Endothelial cell (in vitro differentiated cells): ENCODE measurements around the gene MTMR3. TPM values are rescaled to one million over a fixed set of nuclear protein-coding genes. Genes with fewer than 3 reads are reported as not detected.
A peak's percentile ranks its signal among the peaks of the same experiment; 100 is the strongest.

Source experiments
- DNase-seq: peaks from one replicate; pipeline ENCODE4 v3.0.0; 2021; ENCODE audit warnings: low spot score
- H3K27ac Mint-ChIP-seq: one replicate; pipeline ENCODE4 v1.8.0; 2021; ENCODE audit warnings: mixed read lengths, inconsistent platforms; ENCODE audit not compliant: unreplicated experiment
- H3K27me3 Mint-ChIP-seq: one replicate; pipeline ENCODE4 v1.8.0; 2021; ENCODE audit warnings: mild to moderate bottlenecking, moderate library complexity, mixed read lengths, inconsistent platforms; ENCODE audit not compliant: unreplicated experiment
- H3K36me3 Mint-ChIP-seq: one replicate; pipeline ENCODE4 v1.8.0; 2021; ENCODE audit warnings: mild to moderate bottlenecking, low read depth, mixed read lengths, inconsistent platforms; ENCODE audit not compliant: unreplicated experiment
- H3K4me1 Mint-ChIP-seq: one replicate; pipeline ENCODE4 v1.8.0; 2021; ENCODE audit warnings: mild to moderate bottlenecking, mixed read lengths, inconsistent platforms; ENCODE audit not compliant: unreplicated experiment
- H3K4me3 Mint-ChIP-seq: one replicate; pipeline ENCODE4 v1.8.0; 2021; ENCODE audit warnings: mild to moderate bottlenecking, mixed read lengths, inconsistent platforms; ENCODE audit not compliant: unreplicated experiment
- H3K9me3 Mint-ChIP-seq: one replicate; pipeline ENCODE4 v1.8.0; 2021; ENCODE audit warnings: mixed read lengths, inconsistent platforms; ENCODE audit not compliant: unreplicated experiment
- total RNA-seq: library from RNA; stranded (reverse); fragmentation: NEBNext Ultra II Directional; extraction: Animal tissue kit (Norgen Biotek cat#: 25700); gene quantifications from one replicate; pipeline ENCODE4 v1.2.1, GENCODE V29; 2021; ENCODE audit not compliant: unreplicated experiment
- TF ChIP-seq, protein P1 (sequence below): fragments of 200-600 bp; sonication (generic); IDR thresholded peaks from one replicate; pipeline ENCODE4 v1.5.0; 2021; ENCODE audit warnings: antibody characterized with exemption; ENCODE audit not compliant: unreplicated experiment

MTMR3 gene
- total RNA-seq, 1 donor from 2014 or later = 39.1 TPM

DNA sequence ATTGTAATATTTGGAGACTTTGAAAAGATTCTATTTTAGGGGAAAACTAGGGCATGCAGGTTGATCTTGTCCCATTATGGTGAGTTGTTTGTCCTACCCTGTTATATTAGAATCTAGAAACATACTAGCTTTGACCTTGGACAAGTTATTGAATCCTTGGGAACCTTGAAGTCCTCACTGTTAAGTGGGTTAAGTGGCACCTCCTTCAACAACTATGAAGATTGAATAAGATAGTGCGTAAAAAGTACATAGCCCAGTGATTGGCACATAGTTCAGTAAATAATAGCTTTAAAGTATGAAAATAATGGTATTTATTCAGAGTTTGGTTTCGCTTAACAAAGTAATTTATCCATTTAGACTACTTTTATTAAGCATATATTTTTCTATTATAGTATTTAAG is 51.6 kb downstream of the MTMR3 start:
- Mint-ChIP-seq H3K4me1 (peaks cover 4% of the 10 kb centered on the region), H3K36me3 (no peaks in the 10 kb centered on the region), H3K4me3 (no peak overlapping the region), H3K27me3 (no peaks in the 10 kb centered on the region), H3K9me3 (no peaks in the 10 kb centered on the region), H3K27ac (no peak overlapping the region)
- no peak for DNase-seq
- TF ChIP-seq, protein P1, sequence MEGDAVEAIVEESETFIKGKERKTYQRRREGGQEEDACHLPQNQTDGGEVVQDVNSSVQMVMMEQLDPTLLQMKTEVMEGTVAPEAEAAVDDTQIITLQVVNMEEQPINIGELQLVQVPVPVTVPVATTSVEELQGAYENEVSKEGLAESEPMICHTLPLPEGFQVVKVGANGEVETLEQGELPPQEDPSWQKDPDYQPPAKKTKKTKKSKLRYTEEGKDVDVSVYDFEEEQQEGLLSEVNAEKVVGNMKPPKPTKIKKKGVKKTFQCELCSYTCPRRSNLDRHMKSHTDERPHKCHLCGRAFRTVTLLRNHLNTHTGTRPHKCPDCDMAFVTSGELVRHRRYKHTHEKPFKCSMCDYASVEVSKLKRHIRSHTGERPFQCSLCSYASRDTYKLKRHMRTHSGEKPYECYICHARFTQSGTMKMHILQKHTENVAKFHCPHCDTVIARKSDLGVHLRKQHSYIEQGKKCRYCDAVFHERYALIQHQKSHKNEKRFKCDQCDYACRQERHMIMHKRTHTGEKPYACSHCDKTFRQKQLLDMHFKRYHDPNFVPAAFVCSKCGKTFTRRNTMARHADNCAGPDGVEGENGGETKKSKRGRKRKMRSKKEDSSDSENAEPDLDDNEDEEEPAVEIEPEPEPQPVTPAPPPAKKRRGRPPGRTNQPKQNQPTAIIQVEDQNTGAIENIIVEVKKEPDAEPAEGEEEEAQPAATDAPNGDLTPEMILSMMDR = no peak

- no peaks in the 10 kb centered on the region for H3K27me3 Mint-ChIP-seq
- H3K9me3 Mint-ChIP-seq = no peaks in the 10 kb centered on the region
- no peak overlapping the region for H3K4me3 Mint-ChIP-seq
- H3K27ac Mint-ChIP-seq = peak overlapping the region; percentile 65
- no peak for DNase-seq
- no peaks in the 10 kb centered on the region for H3K36me3 Mint-ChIP-seq
- TF ChIP-seq, protein P1 = no peak
- peaks cover 4% of the 10 kb centered on the region for H3K4me1 Mint-ChIP-seq
Observed at GRCh38 chr22:29936186-29936585, 53.2 kb downstream of the MTMR3 start.

- Mint-ChIP-seq H3K36me3 (peaks cover 4% of the 10 kb centered on the region), H3K27ac (no peak overlapping the region), H3K4me1 (peaks cover 4% of the 10 kb centered on the region), H3K4me3 (no peak overlapping the region), H3K9me3 (peaks cover 3% of the 10 kb centered on the region), H3K27me3 (no peaks in the 10 kb centered on the region)
- no peak for DNase-seq
- TF ChIP-seq, protein P1 = no peak
Observed at GRCh38 chr22:29937940-29938693, 55.1 kb downstream of the MTMR3 start.

GRCh38 chr22:29940526-29940925 is 57.6 kb downstream of the MTMR3 start:
- no peak overlapping the region for H3K4me3 Mint-ChIP-seq
- peaks cover 4% of the 10 kb centered on the region for H3K36me3 Mint-ChIP-seq
- H3K4me1 Mint-ChIP-seq = peaks cover 9% of the 10 kb centered on the region
- no peaks in the 10 kb centered on the region for H3K27me3 Mint-ChIP-seq
- no peak for DNase-seq
- TF ChIP-seq, protein P1 = no peak
- H3K9me3 Mint-ChIP-seq = peaks cover 3% of the 10 kb centered on the region
- H3K27ac Mint-ChIP-seq = no peak overlapping the region

DNA sequence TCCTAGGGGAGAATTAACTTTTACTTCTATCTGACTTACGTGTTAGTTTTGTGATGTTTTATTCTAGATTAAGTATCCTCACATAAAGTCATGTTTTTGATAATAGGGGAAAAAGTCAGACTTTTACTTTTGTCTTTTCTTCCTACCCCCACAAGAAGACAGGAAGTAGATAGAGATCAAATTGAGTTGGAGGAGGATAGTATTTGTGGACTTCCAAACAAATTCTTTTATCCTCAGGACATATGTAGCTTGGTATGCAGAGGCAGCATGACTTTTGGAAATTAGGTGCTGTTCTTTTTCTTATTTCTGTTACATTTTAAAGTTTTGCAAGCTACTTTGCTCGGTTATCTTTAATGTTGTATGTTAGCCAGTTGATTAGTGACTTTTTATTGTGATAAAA is 61.4 kb downstream of the MTMR3 start:
- TF ChIP-seq, protein P1 = no peak
- Mint-ChIP-seq H3K27ac (no peak overlapping the region), H3K4me3 (no peak overlapping the region), H3K9me3 (peaks cover 3% of the 10 kb centered on the region), H3K27me3 (peaks cover 2% of the 10 kb centered on the region), H3K36me3 (peaks cover 4% of the 10 kb centered on the region), H3K4me1 (peaks cover 7% of the 10 kb centered on the region)
- DNase-seq = no peak
